ENCODE results near the gene ATOH1.

The ATOH1 gene

GRCh38 chr4:93834249-93835066 is 5.9 kb downstream of the ATOH1 start:
- no peak for DNase-seq (ENCODE audit: low read depth in 1 of 2, low spot score in 1 of 2)

- DNase-seq (ENCODE audit: low read depth in 1 of 2, low spot score in 1 of 2) = no peak
Measured at GRCh38 chr4:93835929-93836328, 7.4 kb downstream of the ATOH1 start.

- no peak for DNase-seq (ENCODE audit: low read depth in 1 of 2, low spot score in 1 of 2)
Measured at GRCh38 chr4:93839704-93840103, 11.2 kb downstream of the ATOH1 start.

- no peak for DNase-seq (ENCODE audit: low read depth in 1 of 2, low spot score in 1 of 2)
Measured at GRCh38 chr4:93841803-93842345, 13.3 kb downstream of the ATOH1 start.

GRCh38 chr4:93842601-93843252 is 14.2 kb downstream of the ATOH1 start:
- no peak for DNase-seq (ENCODE audit: low read depth in 1 of 2, low spot score in 1 of 2)

GRCh38 chr4:93843772-93844171 is 15.2 kb downstream of the ATOH1 start:
- no peak for DNase-seq (ENCODE audit: low read depth in 1 of 2, low spot score in 1 of 2)

- no peak for DNase-seq (ENCODE audit: low read depth in 1 of 2, low spot score in 1 of 2)
Measured at GRCh38 chr4:93852680-93853079, 24.1 kb downstream of the ATOH1 start.

GRCh38 chr4:93855926-93856325 is 27.4 kb downstream of the ATOH1 start:
- no peak for DNase-seq (ENCODE audit: low read depth in 1 of 2, low spot score in 1 of 2)

GRCh38 chr4:93865650-93866049 is 37.1 kb downstream of the ATOH1 start:
- no peak for DNase-seq (ENCODE audit: low read depth in 1 of 2, low spot score in 1 of 2)

- DNase-seq (ENCODE audit: low read depth in 1 of 2, low spot score in 1 of 2) = no peak
Measured at GRCh38 chr4:93867416-93868001, 39.0 kb downstream of the ATOH1 start.

GRCh38 chr4:93870876-93871458 is 42.4 kb downstream of the ATOH1 start:
- DNase-seq (ENCODE audit: low read depth in 1 of 2, low spot score in 1 of 2) = no peak

GRCh38 chr4:93876754-93877153 is 48.2 kb downstream of the ATOH1 start:
- no peak for DNase-seq (ENCODE audit: low read depth in 1 of 2, low spot score in 1 of 2)

GRCh38 chr4:93878566-93878965 is 50.0 kb downstream of the ATOH1 start:
- DNase-seq (ENCODE audit: low read depth in 1 of 2, low spot score in 1 of 2) = no peak

GRCh38 chr4:93879919-93880318 is 51.4 kb downstream of the ATOH1 start:
- no peak for DNase-seq (ENCODE audit: low read depth in 1 of 2, low spot score in 1 of 2)

Data from activated T-helper 1 cell treated with anti-CD3 and anti-CD28 coated beads, Interleukin-2, amount 50 U/mL, for 16 hours (primary cell).